ENCODE data around the gene CARS2. TPM values are rescaled to one million over a fixed set of nuclear protein-coding genes. Genes with fewer than 3 reads are reported as not detected.

The CARS2 gene
- total and polyA plus RNA-seq, 2 of the 8 experiments (the other 6 are each of a cell fraction or from before 2014, with no cell fraction given), result 47.7 to 55.9 TPM

DNA sequence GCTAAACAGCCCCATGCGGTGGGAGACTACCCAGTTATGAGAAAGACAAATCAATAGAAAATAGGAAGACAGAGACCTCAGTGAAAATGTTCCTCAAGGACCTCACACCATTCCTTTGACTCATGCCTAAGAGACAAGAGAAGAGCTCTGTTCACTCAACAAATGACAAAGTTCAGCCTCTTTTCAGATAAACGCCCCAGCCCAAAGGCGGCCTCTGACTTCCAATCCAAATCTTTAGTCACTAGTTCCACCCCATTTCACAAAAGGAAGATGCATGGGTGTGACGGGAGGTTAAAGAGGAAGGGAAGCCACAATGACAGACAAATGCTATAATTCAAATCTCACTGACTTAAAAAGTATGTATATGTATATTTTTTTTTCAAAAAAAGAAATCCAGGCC lies 8.1 kb downstream of the CARS2 start (continued):
- no peak for TF ChIP-seq KDM4A (IDR thresholded peaks at IDR 0.05; ENCODE audit: low read depth, low read length, severe bottlenecking)
- TF ChIP-seq, protein P1, sequence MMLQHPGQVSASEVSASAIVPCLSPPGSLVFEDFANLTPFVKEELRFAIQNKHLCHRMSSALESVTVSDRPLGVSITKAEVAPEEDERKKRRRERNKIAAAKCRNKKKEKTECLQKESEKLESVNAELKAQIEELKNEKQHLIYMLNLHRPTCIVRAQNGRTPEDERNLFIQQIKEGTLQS (IDR thresholded peaks at IDR 0.05; ENCODE audit: insufficient read depth, low read depth, low read length), result no peak
- TF ChIP-seq TCF12 (IDR thresholded peaks at IDR 0.05; ENCODE audit: low read depth, low read length), result no peak
- no peak for TF ChIP-seq SRF (IDR thresholded peaks at IDR 0.05; ENCODE audit: low read depth, low read length)

Data from H1 (cell line).